HCT116 (cell line): Measurements from ENCODE around the gene MAPK14.

Experiments used
- CEBPB ChIP-seq: IDR thresholded peaks from 2 replicates; pipeline ENCODE4 v1.6.1; 2012; ENCODE audit warnings: low read depth
- CTCF ChIP-seq, 3 experiments: fragments of 200-600 bp in 1 of 3; sonication (generic) in 1 of 3; IDR thresholded peaks in 2 of 3; conservative IDR thresholded peaks in 1 of 3; 2 replicates each; pipeline ENCODE4 v1.5.1; 2012 to 2017; ENCODE audit warnings: low read depth in 2 of 3, low read length in 2 of 3, antibody characterized with exemption in 1 of 3, borderline replicate concordance in 1 of 3, control low read depth in 1 of 3, mild to moderate bottlenecking in 1 of 3, mixed read lengths in 1 of 3, mixed run types in 1 of 3, moderate library complexity in 1 of 3; ENCODE audit not compliant: insufficient read depth in 1 of 3
- EGR1 ChIP-seq: IDR thresholded peaks from 2 replicates; pipeline ENCODE4 v1.6.1; 2012; ENCODE audit warnings: low read depth
- EZH2 ChIP-seq: fragments of 200-600 bp; sonication (generic); IDR thresholded peaks from 2 replicates; pipeline ENCODE4 v1.6.1; 2017; ENCODE audit warnings: antibody characterized with exemption, mixed run types
- MAX ChIP-seq: IDR thresholded peaks from 2 replicates; pipeline ENCODE4 v1.6.1; 2012
- POLR2A ChIP-seq: IDR thresholded peaks from 2 replicates; pipeline ENCODE4 v1.7.0; 2011; ENCODE audit warnings: borderline replicate concordance; ENCODE audit not compliant: insufficient read depth, insufficient read length; ENCODE audit errors: extremely low read depth
- POLR2AphosphoS5 ChIP-seq: IDR thresholded peaks from 2 replicates; pipeline ENCODE4 v1.6.1; 2011; ENCODE audit warnings: mild to moderate bottlenecking, low read depth, low read length, moderate library complexity
- REST ChIP-seq: IDR thresholded peaks from 2 replicates; pipeline ENCODE4 v1.6.1; 2012; ENCODE audit warnings: low read depth
- ZBTB33 ChIP-seq: IDR thresholded peaks from 2 replicates; pipeline ENCODE4 v1.6.1; 2011; ENCODE audit warnings: mild to moderate bottlenecking, low read length, moderate library complexity; ENCODE audit not compliant: insufficient replicate concordance; ENCODE audit errors: extremely low read depth
- TF ChIP-seq, protein P1 (sequence below): IDR thresholded peaks from 2 replicates; pipeline ENCODE4 v1.6.1; 2012

GRCh38 chr6:36029464-36029863 lies 1.9 kb downstream of the MAPK14 start:
- TF ChIP-seq CTCF (IDR thresholded peaks at IDR 0.05 in 2 of 3, conservative IDR thresholded peaks at IDR 0.05 in 1 of 3; ENCODE audit: borderline replicate concordance in 1 of 3, insufficient read depth in 1 of 3, low read depth in 2 of 3, low read length in 2 of 3) = no peak
- no peak for TF ChIP-seq MAX
- TF ChIP-seq EZH2 = no peak
- no peak for TF ChIP-seq POLR2AphosphoS5
- TF ChIP-seq POLR2A = no peak
- no peak for TF ChIP-seq REST
- no peak for TF ChIP-seq EGR1
- TF ChIP-seq CEBPB = peak; percentile 29; the same call in 1 of the 2 replicates
- TF ChIP-seq ZBTB33 = no peak
- TF ChIP-seq, protein P1, sequence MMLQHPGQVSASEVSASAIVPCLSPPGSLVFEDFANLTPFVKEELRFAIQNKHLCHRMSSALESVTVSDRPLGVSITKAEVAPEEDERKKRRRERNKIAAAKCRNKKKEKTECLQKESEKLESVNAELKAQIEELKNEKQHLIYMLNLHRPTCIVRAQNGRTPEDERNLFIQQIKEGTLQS = no peak
